GM21786 (cell line): ENCODE measurements around the gene CTRB1.
"Not testable (repeated sequence)": the region's sequence is repeated elsewhere in the genome, so short reads cannot be mapped to it uniquely, and the experiment has no call there.

Experiments used
- ATAC-seq: cut with Tn5 transposase; IDR thresholded peaks from one replicate; pipeline ENCODE4 v1.9.1; 2021; ENCODE audit not compliant: unreplicated experiment

The CTRB1 gene

DNA sequence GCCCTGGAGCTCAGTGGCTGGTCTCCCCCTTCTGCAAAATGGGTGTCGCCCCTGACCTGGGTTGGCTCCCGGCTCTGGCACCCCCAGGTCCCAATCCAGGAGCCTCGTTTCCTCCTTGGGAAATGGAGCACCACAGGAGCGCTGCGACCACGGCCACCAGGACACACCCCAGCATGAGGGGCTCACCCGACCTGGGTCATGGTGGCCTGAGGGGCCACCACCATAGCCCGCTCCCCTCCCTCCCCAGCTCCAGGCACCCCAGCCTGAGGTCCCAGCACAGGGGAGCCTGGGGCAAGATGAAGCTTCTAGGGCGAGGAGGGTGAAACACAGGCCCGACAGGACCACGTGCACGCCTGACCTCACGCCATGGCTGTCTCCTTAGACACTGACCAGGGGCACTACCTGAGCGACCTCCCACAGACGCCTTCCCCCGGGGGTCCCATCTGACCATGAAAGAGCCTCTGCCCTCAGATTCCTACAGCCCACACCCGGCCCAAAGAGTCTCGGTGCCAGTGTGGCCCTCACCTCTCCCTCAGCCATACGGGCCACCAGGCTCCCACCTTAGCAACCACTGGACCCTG lies 20.8 kb downstream of the CTRB1 start:
- ATAC-seq = no peak

GRCh38 chr16:75240633-75241032 lies 21.8 kb downstream of the CTRB1 start:
- not testable (repeated sequence) for ATAC-seq

GRCh38 chr16:75241412-75241811 lies 22.6 kb downstream of the CTRB1 start:
- no peak for ATAC-seq

- ATAC-seq = no peak
These were observed 23.2 kb downstream of the CTRB1 start for GRCh38 chr16:75241955-75242354.

DNA sequence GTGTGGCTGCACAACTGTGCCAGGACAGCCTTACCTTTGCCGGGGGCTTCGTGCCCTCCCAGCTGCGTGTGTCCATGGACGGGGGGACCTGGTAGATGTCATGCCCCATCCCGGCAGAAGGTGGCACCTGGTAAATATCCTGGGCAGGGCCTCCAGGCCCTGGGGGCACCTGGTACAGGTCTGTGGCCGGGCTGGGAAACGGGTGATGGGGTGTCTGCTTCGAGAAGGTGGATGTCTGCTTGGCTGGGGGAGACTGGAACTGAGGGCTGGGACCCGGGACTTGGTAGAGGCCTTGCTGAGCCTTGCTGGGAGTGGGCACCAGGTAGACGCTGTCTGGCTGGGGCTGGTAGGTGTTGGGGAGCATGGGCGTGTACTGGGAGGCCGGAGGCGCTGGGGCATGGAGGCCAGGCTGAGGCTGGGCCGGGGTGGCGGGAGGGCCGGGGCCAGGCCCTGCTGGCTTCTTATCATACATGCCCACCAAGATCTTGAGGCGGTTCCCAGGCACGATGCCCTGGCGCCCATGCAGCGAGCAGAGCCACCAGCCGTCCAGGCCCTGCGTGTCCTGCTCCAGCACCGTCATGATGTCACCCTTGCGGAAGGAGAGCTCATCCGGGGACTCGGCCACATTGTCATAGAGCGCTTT lies 23.8 kb downstream of the CTRB1 start:
- ATAC-seq = not testable (repeated sequence)

DNA sequence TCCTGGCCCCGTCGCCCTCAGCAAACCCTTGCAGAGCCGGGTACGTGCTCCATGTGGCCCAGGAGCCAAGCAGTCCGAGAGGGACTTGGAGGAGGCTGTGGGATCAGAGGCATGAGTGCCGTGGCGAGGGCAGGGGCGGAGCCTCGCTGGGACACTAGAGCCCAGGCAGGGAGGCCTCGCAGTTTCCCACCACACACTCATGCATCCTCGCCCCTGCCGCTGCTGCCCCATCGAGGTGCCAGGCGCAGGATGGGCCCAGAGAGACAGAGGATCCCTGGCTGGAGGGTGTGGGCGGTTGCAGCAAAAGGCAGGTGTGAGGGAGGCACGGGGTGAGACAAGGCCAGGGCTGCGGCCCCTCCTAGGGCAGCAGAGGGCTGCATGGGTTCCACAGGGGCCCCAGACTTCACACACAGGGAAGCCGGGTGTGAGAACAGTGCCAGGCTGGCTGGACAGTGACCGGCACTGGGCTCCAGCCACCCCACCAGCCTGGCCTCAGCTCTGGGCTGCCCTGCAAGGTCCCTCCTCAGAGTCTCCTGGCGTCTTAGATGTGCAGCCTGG lies 25.0 kb downstream of the CTRB1 start:
- ATAC-seq = no peak

DNA sequence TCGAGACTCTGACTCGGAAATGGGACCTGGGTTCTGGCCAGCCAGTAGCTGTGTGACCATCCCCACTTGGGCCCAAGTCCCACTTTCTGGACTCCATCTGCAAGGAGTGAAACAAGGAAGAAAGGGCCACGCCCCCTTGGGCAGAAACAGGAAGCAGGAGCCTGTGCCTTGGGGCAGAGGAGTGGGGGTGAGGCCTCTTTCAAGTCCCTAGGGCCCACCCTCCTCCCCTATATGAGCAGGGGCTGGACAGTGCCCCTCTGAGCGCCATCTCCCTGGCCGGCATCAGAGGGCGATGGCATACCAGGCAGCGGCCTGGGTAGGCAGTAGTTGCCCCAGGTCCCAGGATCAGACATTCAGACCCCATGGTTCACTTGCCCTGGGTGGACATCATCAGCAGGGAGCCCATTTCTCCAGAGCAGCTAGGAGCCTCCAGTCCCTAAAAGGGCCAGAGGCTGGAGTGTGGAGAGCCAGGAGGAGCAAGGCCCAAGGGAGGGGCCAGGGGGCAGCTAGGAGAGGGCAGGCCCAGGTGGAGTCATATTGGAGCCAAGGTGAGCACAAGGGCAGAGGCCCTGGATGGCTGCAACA lies 25.5 kb downstream of the CTRB1 start:
- ATAC-seq = no peak

GRCh38 chr16:75244844-75245758 lies 26.3 kb downstream of the CTRB1 start:
- ATAC-seq = peak; percentile 52

DNA sequence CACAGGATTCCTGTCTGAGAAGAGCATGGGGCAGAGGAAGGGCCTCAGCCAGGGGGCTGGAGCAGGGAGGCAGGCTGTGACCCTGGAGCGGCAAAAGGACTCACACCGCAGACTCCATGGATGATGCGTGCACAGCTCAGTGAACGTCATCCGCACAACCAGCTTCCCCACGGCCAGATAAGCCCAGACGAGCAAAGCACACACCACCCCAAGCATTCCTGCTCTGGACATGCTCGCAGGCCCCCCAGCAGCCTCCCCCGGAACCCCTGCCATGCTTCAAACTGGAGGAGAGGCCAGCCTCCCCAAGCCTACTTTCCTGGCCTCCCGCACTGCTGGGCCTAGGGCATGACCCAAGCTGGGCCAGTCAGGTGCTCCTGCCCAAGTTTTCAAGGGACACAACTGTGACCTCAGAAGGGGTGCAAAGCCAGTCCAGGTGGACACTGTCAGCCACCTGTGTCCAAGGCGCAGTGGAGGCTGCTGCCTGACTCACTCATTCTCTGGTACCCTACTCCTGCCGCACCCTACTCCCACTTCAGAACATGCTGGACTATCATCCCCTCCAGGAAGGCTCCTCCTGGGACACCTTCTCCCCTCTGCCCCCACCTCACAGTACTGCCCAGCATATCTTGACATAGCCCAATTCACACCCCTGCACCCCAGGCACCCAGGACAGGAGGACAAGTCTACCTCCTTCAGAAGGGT lies 27.9 kb downstream of the CTRB1 start:
- no peak for ATAC-seq

DNA sequence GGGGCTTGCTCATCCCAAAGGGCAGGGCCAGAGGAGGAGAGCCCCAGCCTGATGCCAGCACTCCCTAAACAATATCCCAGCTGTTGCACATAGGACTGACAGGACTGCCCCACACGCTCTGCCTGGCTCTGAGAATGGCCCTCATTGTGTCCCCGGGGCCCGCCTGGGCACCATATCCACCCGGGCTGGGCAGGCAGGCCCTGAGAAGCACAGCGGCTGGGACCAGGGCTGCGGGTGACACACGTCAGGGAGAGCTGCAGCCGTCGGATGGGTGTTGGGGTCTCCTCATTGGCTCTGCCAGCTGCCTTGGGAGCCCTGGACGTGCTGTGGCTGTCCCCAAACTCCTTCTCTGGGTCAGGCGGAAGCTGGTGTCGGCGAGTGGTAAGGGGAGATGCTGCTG lies 28.5 kb downstream of the CTRB1 start:
- ATAC-seq = no peak

GRCh38 chr16:75248142-75248535 lies 29.4 kb downstream of the CTRB1 start:
- no peak for ATAC-seq

DNA sequence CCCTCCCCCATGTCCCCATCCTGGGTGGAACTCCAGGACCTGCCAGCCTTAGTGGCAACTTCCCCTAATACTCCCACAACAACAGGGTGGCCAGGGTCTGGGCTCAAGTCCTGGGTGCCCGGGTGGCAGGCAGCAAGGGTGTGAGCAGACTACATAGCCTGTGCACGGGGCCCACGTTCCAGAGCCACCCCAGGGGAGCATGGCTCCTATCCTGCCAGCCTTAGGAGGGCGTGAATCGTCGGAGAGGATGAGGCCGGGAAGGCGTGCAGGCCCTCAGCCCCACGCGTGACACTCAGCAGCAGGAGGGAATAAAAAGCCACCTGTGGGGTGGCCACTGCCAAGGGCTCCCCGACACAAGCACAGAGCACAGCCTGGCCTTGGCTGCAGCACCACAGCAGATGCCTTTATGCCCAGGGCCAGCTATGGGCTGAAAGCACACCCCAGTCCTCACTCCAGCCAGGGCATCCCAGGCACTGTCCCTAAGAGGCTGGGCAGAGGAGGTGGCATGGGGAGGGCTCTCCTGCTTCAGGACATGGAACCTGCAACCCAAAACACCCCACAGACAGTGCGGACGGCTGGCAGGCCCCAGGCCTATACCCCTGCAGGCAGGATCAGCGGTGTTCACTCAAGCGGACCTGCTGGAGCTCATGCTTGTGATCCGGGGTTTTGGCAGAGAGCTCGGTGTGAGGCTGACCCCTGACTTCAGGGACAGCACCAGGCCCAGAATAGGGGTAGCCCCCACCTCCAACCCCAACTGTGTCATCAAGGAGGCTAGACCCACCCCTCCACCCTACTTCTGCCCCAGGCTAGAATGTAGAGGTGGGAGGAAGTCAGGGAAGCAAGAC lies 30.0 kb downstream of the CTRB1 start:
- no peak for ATAC-seq

- no peak for ATAC-seq
These were observed 30.7 kb downstream of the CTRB1 start for GRCh38 chr16:75249441-75249840.

GRCh38 chr16:75250089-75250808 lies 31.5 kb downstream of the CTRB1 start:
- no peak for ATAC-seq

DNA sequence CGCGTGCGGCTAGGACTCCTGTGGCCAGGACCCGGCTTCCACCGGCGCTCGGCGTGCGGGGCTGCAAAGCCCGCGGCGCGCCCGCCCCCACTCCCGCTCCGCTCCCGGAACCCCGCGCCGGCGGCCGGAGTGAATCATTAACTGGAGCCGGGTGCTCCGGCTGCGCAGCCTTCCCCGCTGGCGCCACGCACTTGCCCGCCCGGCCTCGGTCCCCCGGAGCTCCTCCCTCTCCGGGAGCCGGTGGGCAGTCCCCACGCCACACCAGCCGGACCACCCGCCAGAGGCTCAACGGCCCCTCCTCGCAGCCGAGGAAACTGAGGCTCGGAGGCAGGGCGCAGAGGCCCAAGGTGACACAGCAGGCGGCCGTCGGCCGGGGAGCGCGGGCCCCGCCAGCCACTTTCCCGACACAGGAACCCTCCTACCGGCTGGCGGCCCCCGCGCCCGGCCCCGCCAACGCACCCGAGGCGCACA lies 32.1 kb downstream of the CTRB1 start:
- peak; percentile 33 for ATAC-seq

- peak; percentile 63 for ATAC-seq
These were observed 32.7 kb downstream of the CTRB1 start, which contains the start of gene BCAR1 for GRCh38 chr16:75251280-75252048. BCAR1 (minus strand) TSS chr16:75251624; CDS start chr16:75251482, 142 bp downstream.

DNA sequence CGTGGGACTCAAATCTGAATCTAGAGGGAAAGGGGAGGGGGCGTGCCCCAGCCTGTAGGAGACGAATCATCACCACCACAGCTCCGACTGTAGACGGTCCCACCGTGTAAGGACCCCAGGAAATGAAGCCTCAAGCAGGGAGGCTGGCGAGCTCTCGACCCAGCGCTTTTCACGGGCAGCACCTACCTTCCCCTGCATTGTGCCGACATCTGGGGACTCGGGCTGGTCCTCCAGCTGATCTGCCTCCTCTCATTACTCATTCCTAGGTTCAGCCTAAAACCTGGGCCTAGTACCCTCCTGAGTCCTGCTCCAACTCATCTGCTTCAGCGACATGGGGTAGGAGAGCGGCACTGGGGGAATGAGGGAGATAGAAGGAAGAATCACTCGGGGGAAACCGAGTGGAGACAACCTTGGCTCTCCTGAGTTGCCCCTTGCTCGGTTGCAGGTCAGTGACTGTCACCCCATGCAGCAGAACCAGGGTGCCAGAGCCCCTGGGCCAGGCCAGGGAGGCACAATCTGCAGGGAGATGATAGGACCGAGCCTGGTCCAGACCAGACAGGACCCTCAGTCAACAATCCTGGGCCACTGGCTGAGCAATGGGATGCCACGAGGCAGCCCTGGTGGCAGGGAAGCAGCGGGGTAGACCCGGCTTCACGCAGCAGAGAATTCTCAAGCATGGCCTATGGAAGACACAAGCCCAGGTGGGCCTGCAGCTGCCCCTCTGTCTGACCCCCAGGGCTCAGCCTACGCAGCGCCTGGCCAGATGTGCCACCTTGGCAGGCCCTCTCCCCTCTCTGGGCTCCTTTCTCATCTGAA lies 33.5 kb downstream of the CTRB1 start:
- no peak for ATAC-seq
